Parathyroid adenoma (tissue), 2 donors: Measurements from ENCODE around the gene HES4.

Experiments
- H2AFZ ChIP-seq: fragments of 300-600 bp; sonication (generic); one replicate; pipeline ENCODE4 v1.7.0; 2017; ENCODE audit warnings: antibody characterized with exemption, mild to moderate bottlenecking
- H3K27ac ChIP-seq: fragments of 300-600 bp; sonication (generic); one replicate; pipeline ENCODE4 v1.7.0; 2017
- H3K27me3 ChIP-seq: fragments of 300-600 bp; sonication (generic); one replicate; pipeline ENCODE4 v1.7.0; 2017; ENCODE audit warnings: low read length; ENCODE audit not compliant: control insufficient read depth, insufficient read depth
- H3K36me3 ChIP-seq: fragments of 300-600 bp; sonication (generic); one replicate; pipeline ENCODE4 v1.7.0; 2017; ENCODE audit warnings: low read length; ENCODE audit not compliant: control insufficient read depth, insufficient read depth
- H3K4me1 ChIP-seq: fragments of 300-600 bp; sonication (generic); one replicate; pipeline ENCODE4 v1.7.0; 2017; ENCODE audit warnings: control low read depth
- H3K4me2 ChIP-seq: fragments of 300-600 bp; sonication (generic); one replicate; pipeline ENCODE4 v1.7.0; 2017; ENCODE audit warnings: low read length
- H3K4me3 ChIP-seq: fragments of 300-600 bp; sonication (generic); one replicate; pipeline ENCODE4 v1.7.0; 2017; ENCODE audit warnings: low read depth, low read length
- H3K79me2 ChIP-seq: fragments of 300-600 bp; sonication (generic); one replicate; pipeline ENCODE4 v1.7.0; 2017; ENCODE audit warnings: control low read depth
- H3K9ac ChIP-seq: fragments of 300-600 bp; sonication (generic); one replicate; pipeline ENCODE4 v1.7.0; 2017; ENCODE audit warnings: mild to moderate bottlenecking
- H3K9me3 ChIP-seq: fragments of 300-600 bp; sonication (generic); one replicate; pipeline ENCODE4 v1.7.0; 2017; ENCODE audit warnings: low read length; ENCODE audit not compliant: control insufficient read depth
- CTCF ChIP-seq: fragments of 300-600 bp; sonication (generic); IDR thresholded peaks from one replicate; pipeline ENCODE4 v1.7.0; 2017; ENCODE audit warnings: antibody characterized with exemption, mild to moderate bottlenecking
- donor health status: primary hyperparathyroidism.

HES4 gene

GRCh38 chr1:1039145-1039910 lies 39.4 kb upstream of the HES4 start:
- Histone ChIP-seq H3K27me3 (no peaks in the 10 kb centered on the region), H3K27ac (no peak overlapping the region), H3K4me1 (peaks cover 3% of the 10 kb centered on the region), H2AFZ (no peak overlapping the region), H3K4me2 (no peak overlapping the region), H3K9me3 (no peaks in the 10 kb centered on the region), H3K79me2 (no peaks in the 10 kb centered on the region), H3K4me3 (no peak overlapping the region), H3K9ac (no peak overlapping the region), H3K36me3 (no peaks in the 10 kb centered on the region)
- TF ChIP-seq CTCF, result no peak

GRCh38 chr1:1038694-1039093 lies 38.8 kb upstream of the HES4 start:
- H3K9ac ChIP-seq, result no peak overlapping the region
- H3K79me2 ChIP-seq, result no peaks in the 10 kb centered on the region
- H3K27me3 ChIP-seq, result no peaks in the 10 kb centered on the region
- H3K4me2 ChIP-seq, result no peak overlapping the region
- no peak overlapping the region for H2AFZ ChIP-seq
- H3K4me3 ChIP-seq, result no peak overlapping the region
- H3K4me1 ChIP-seq, result peaks cover 3% of the 10 kb centered on the region
- no peaks in the 10 kb centered on the region for H3K36me3 ChIP-seq
- H3K27ac ChIP-seq, result no peak overlapping the region
- no peak for TF ChIP-seq CTCF
- no peaks in the 10 kb centered on the region for H3K9me3 ChIP-seq

- Histone ChIP-seq H3K79me2 (no peaks in the 10 kb centered on the region), H3K9ac (no peak overlapping the region), H3K27ac (no peak overlapping the region), H2AFZ (no peak overlapping the region), H3K9me3 (no peaks in the 10 kb centered on the region), H3K36me3 (no peaks in the 10 kb centered on the region), H3K4me2 (no peak overlapping the region), H3K4me1 (peaks cover 3% of the 10 kb centered on the region), H3K27me3 (no peaks in the 10 kb centered on the region), H3K4me3 (no peak overlapping the region)
- no peak for TF ChIP-seq CTCF
Observed at GRCh38 chr1:1037366-1038327, 37.8 kb upstream of the HES4 start.

- H3K36me3 ChIP-seq, result no peaks in the 10 kb centered on the region
- H3K27ac ChIP-seq, result no peak overlapping the region
Observed at GRCh38 chr1:1035291-1035943, 35.5 kb upstream of the HES4 start.

More at GRCh38 chr1:1035291-1035943, 35.5 kb upstream of the HES4 start:
- H2AFZ ChIP-seq, result no peak overlapping the region
- H3K9me3 ChIP-seq, result no peaks in the 10 kb centered on the region
- no peak overlapping the region for H3K4me2 ChIP-seq
- H3K4me3 ChIP-seq, result no peak overlapping the region
- H3K4me1 ChIP-seq, result peaks cover 3% of the 10 kb centered on the region
- TF ChIP-seq CTCF, result no peak
- no peak overlapping the region for H3K9ac ChIP-seq
- no peaks in the 10 kb centered on the region for H3K79me2 ChIP-seq
- H3K27me3 ChIP-seq, result no peaks in the 10 kb centered on the region
